ENCODE measurements around the gene EMILIN3. TPM values are rescaled to one million over a fixed set of nuclear protein-coding genes. Genes with fewer than 3 reads are reported as not detected.

The EMILIN3 gene
- total RNA-seq, 3 donors from 2014 or later, result not detected

DNA sequence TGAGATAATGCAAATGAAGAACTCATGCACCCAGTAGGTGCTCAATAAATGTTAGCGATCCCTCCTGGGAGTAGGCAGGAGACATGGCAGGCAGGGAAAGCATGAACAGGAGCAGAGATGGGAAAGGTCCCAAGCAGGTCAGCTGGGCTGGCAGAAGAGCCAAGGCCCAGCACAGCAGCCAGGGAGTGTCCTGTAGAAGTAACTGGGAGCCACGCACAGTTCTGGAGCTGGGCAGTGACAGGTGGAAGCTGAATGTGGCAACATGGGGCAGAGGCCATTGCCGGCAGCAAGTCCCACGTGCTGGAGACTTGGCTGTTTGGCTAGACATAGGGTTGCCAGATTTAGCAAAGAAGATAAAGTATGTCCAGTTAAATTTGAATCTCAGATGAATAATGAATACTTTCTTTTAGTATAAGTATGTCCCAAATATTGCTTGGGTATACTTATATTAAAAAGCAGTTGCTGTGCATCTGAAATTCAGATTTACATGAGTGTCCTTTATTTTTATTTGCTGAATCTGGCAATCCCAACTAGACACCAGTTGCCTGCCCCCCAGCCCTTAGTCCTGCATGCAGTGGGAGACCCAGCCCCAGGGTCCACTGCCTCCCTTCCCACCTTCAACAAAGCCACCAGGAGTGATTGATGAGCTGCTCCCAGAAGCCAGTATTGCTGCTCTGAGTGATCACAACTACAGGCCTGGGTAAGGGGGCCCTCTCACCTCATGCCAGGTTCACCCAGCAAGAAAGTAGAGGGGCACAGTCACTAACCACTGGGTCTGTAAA is 29.7 kb downstream of the EMILIN3 start:
- DNase-seq (no peak), ATAC-seq (no peak)
- H3K9me3 Mint-ChIP-seq, result no peaks in the 10 kb centered on the region
- peaks cover 4% of the 10 kb centered on the region for H3K27me3 Mint-ChIP-seq (ENCODE audit: low read depth)
- H3K4me1 Mint-ChIP-seq (ENCODE audit: low read depth), result peaks cover 9% of the 10 kb centered on the region
- H3K4me3 Mint-ChIP-seq, result no peak overlapping the region
- no peaks in the 10 kb centered on the region for H3K36me3 Mint-ChIP-seq (ENCODE audit: insufficient read depth)

DNA sequence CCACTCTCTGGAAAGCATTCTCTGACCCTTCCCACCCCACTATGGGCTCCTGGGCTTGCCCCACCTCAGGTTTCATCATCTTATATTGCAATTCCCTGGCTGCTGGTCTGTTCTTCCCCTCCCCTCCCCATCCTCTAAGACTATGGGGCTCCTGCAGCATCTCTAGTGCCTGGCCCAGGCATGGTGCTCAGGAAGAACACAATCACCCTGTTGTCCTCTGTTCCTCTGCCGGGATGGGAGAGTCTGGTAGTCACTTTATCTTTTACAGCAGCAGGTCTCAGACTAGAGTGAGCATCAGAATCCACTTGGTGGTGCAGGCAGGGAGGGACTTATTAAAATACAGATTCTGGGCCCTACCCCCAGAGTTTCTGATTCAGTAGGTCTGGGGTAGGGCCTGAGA is 31.0 kb downstream of the EMILIN3 start:
- Mint-ChIP-seq H3K9me3 (no peaks in the 10 kb centered on the region), H3K4me3 (no peak overlapping the region), H3K4me1 (ENCODE audit: low read depth) (peaks cover 9% of the 10 kb centered on the region), H3K36me3 (ENCODE audit: insufficient read depth) (no peaks in the 10 kb centered on the region), H3K27me3 (ENCODE audit: low read depth) (peaks cover 4% of the 10 kb centered on the region)
- DNase-seq, result no peak
- no peak for ATAC-seq

DNA sequence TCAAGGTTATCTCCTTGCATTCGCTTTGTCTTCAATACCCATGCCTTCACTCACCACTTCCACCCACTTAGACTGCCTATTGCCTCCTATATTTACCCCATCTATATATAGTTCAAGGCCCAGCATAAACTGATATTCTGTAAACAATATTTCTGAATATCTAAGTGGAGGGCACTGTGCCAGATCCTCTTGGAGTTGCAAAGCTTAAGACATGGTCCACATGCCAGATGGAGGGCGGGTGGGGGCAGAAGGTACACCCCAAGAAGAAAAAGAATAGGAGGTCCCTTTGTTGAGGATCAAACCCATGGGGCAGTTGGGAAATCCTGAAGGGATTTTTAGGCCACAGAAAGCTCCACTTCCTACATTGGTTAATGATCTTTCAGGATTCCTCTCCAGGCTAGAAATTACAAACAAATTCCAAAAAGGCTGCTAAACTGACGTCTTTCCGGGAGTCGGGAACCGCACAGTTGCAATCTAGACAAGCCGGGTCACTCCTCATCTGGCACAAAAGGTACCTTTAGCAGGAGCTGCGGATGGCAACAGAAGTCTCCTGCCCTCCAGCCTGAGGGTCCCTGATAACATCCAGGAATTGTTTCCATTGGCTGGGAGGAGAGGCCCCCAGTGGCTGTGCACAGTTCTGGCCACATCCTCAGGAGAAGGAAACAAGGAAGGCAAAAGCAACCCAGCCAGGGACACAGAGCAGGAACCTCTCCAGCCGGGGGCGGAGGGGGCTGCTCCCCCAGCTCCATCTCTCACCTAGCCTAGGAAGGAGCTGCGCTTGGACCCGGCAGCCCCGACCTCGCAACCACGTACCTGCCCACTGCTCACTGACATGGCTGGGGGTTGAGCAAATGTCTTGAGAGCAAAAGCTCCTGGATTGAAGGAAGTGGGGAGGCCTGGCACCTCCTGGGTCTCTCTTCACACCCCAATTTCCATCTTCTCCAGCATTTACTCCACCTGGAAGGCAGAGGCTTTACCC is 31.9 kb downstream of the EMILIN3 start:
- ATAC-seq (no peak), DNase-seq (no peak)
- peaks cover 3% of the 10 kb centered on the region for H3K27me3 Mint-ChIP-seq (ENCODE audit: low read depth)
- no peaks in the 10 kb centered on the region for H3K36me3 Mint-ChIP-seq (ENCODE audit: insufficient read depth)
- peaks cover 4% of the 10 kb centered on the region for H3K4me1 Mint-ChIP-seq (ENCODE audit: low read depth)
- no peak overlapping the region for H3K4me3 Mint-ChIP-seq
- H3K9me3 Mint-ChIP-seq, result no peaks in the 10 kb centered on the region

DNA sequence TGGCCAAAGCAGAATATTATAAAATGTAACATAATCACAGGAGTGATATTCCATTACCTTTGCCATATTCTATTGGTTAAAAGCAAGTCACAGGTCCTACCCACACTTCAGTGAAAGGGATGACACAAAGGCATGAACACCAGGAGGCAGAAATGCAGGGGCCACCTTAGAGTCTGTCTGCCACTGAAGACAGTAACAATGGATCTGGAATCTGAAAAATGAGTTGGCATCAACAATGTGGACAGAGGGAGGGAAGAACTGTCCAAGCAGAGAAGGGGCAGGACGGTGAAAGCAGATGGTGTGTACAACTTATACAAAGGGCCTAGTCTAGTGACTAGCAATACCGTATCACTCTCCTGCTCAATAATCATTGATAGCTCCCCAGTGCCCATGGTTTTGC is 32.6 kb downstream of the EMILIN3 start:
- no peaks in the 10 kb centered on the region for H3K9me3 Mint-ChIP-seq

DNA sequence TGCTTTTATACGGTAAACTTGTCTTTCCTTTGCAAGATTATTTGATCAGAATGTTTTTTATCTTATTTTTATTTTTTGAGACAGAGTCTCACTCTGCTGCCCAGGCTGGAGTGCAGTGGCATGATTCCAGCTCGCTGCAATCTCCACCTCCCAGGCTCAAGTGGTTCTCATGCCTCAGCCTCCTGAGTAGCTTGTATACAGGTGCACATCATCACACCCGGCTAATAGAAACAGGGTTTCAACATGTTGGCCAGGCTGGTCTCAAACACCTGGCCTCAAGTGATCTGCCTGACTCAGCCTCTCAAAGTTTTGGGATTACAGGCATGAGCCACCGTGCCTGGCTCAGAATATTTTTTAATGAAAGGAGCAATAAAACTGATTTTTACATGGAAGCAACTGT is 34.9 kb downstream of the EMILIN3 start:
- H3K9me3 Mint-ChIP-seq, result no peaks in the 10 kb centered on the region
- ATAC-seq, result no peak

More for the DNA sequence above, 32.6 kb downstream of the EMILIN3 start:
- H3K4me3 Mint-ChIP-seq, result no peak overlapping the region
- H3K4me1 Mint-ChIP-seq (ENCODE audit: low read depth), result peaks cover 10% of the 10 kb centered on the region
- H3K27me3 Mint-ChIP-seq (ENCODE audit: low read depth), result no peaks in the 10 kb centered on the region
- DNase-seq (no peak), ATAC-seq (no peak)
- no peaks in the 10 kb centered on the region for H3K36me3 Mint-ChIP-seq (ENCODE audit: insufficient read depth)

DNA sequence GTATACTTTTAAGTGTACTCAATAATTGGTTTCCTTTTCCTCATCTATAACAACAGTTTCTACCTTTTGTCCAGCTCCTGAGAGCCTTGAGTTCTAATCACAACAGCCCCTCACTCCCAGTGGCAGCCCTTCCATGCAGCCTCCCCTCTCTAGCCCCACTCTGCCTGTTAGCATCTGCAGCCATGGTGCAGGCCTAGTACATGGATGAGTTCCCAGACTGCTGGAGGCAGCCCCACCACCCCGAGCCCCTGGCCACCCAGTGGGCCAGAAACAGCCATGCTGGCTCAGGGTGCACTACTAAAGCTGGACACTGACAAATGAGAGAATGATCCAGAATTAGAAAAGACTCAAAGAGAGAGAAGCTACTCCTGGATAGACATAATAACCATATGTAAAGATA is 35.7 kb downstream of the EMILIN3 start:
- Mint-ChIP-seq H3K36me3 (ENCODE audit: insufficient read depth) (no peaks in the 10 kb centered on the region), H3K9me3 (no peaks in the 10 kb centered on the region), H3K4me3 (no peak overlapping the region), H3K4me1 (ENCODE audit: low read depth) (peaks cover 10% of the 10 kb centered on the region), H3K27me3 (ENCODE audit: low read depth) (no peaks in the 10 kb centered on the region)
- ATAC-seq (no peak), DNase-seq (no peak)

More for the DNA sequence above, 34.9 kb downstream of the EMILIN3 start:
- Mint-ChIP-seq H3K4me3 (no peak overlapping the region), H3K4me1 (ENCODE audit: low read depth) (peaks cover 10% of the 10 kb centered on the region), H3K36me3 (ENCODE audit: insufficient read depth) (no peaks in the 10 kb centered on the region), H3K27me3 (ENCODE audit: low read depth) (no peaks in the 10 kb centered on the region)
- DNase-seq, result no peak

DNA sequence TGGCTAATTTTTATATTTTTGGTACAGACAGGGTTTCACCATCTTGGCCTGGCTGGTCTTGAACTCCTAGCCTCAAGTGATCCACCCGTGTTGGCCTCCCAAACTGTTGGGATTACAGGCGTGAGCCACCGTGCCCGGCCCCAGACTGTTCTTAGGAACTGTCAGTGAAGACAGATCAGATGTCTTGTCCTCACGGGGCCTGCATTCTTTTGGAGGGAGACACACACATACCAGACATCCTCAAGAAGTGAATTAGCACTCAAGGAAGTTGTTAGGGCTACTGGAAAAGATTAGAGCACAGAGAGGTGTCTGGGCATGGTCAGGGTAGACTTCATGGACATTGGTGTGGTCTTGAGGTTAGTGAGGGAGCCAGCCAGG is 36.3 kb downstream of the EMILIN3 start:
- Mint-ChIP-seq H3K9me3 (no peaks in the 10 kb centered on the region), H3K27me3 (ENCODE audit: low read depth) (no peaks in the 10 kb centered on the region), H3K36me3 (ENCODE audit: insufficient read depth) (no peaks in the 10 kb centered on the region), H3K4me1 (ENCODE audit: low read depth) (peaks cover 10% of the 10 kb centered on the region), H3K4me3 (no peak overlapping the region)
- no peak for DNase-seq
- no peak for ATAC-seq

DNA sequence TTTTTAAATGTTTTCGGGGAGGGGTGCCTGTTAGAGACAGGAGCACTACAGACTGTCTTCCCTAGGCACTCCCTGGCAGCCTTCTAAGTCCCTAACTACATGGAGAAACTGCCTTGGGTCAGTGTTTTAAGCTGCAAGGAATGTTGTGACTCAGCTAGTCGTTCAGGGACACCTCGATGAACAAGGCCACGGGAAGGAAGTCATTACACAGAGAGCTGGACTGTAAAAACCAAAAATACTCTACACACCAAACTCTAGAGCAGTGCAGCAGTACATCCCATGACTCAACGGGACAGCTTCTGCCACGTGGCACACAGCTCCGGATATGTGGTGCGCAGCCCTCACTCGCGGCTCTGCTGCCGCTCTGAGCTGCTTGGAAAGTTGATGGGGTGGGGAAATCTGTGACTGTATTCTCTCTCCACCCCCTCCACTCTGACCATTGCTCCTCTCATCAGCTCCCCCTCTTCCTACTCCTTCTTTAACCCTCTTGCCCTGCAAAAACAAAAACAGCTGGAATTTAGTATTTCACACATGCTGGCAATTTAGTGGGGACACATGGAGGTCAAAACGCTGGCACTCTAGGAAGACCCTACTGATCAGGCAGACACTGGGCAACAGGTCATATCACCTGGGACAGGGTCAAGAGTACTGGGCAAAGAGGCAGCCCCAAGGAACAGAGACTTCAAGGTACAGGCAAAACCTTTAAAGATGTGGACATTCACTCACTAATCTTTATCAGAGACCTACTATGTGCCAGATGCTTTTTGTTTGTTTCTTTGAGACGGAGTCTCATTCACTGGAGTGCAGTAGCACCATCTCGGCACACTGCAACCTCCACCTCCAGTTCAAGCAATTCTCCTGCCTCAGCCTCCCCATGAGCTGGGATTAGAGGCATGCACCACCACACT is 36.9 kb downstream of the EMILIN3 start:
- ATAC-seq, result peak; percentile 100
- peaks cover 10% of the 10 kb centered on the region for H3K4me1 Mint-ChIP-seq (ENCODE audit: low read depth)
- no peaks in the 10 kb centered on the region for H3K9me3 Mint-ChIP-seq
- H3K36me3 Mint-ChIP-seq (ENCODE audit: insufficient read depth), result no peaks in the 10 kb centered on the region
- H3K27me3 Mint-ChIP-seq (ENCODE audit: low read depth), result no peaks in the 10 kb centered on the region
- H3K4me3 Mint-ChIP-seq, result no peak overlapping the region
- peak; percentile 56 for DNase-seq

DNA sequence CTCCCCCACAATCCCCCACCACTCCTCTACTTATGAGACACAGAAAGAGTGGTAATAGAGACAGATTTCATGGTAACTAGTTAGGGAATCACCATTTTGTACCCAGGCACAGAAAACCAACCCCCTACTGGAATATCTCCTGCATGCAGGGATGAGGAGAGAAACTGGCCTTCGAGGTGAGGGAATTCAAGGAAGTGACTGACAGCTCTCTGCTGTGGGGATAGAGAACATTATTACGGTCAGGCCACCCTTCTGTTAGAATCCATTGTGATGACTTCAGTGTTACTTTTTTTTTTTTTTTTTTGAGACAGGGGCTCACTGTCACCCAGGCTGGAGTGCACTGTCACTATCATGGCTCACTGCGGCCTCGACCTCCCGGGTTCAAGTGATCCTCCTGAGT is 39.4 kb downstream of the EMILIN3 start:
- no peaks in the 10 kb centered on the region for H3K27me3 Mint-ChIP-seq (ENCODE audit: low read depth)
- ATAC-seq (no peak), DNase-seq (no peak)
- no peak overlapping the region for H3K4me3 Mint-ChIP-seq
- no peaks in the 10 kb centered on the region for H3K9me3 Mint-ChIP-seq
- H3K36me3 Mint-ChIP-seq (ENCODE audit: insufficient read depth), result no peaks in the 10 kb centered on the region
- peaks cover 10% of the 10 kb centered on the region for H3K4me1 Mint-ChIP-seq (ENCODE audit: low read depth)

DNA sequence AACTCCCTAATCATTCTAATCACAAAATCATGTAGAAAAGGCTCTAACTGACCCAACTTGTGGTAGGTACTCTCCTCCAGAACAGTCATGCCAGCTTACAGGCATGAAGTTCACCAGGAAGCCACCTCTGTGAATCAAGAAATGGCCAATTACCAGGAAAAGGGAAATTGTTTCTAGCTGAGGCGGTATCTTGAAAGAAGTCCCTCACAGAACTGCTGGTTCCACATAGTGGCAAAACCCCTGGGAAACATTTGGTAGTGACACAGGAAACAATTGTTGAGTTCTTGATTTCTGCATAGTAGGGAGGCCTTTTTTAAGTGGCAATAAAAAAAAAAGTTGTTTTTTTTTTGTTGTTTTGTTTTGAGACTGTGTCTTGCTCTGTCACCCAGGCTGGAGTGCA is 45.6 kb downstream of the EMILIN3 start:
- Mint-ChIP-seq H3K4me3 (no peak overlapping the region), H3K27me3 (ENCODE audit: low read depth) (no peaks in the 10 kb centered on the region), H3K4me1 (ENCODE audit: low read depth) (peaks cover 11% of the 10 kb centered on the region), H3K9me3 (no peaks in the 10 kb centered on the region), H3K36me3 (ENCODE audit: insufficient read depth) (no peaks in the 10 kb centered on the region)
- ATAC-seq (no peak), DNase-seq (no peak)

DNA sequence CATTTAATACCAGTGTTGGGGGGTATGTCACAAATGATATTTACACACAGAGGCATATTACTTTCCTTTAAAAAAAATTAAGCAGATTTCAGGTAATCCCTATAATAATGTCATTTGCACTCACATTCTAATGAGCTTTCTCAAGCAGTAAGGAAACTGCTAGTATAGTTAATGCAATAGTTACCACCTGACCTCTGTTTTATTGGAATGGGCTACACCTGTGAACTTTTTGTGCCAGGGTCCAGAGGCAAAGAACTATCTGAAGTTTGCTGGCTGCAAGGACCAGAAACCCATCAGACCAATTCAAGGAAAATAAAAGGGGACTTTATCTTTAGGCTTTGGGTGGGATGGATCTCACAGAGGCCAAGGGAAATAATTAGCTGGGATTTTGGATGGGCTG is 46.2 kb downstream of the EMILIN3 start:
- DNase-seq, result no peak
- H3K36me3 Mint-ChIP-seq (ENCODE audit: insufficient read depth), result no peaks in the 10 kb centered on the region
- ATAC-seq, result no peak
- H3K27me3 Mint-ChIP-seq (ENCODE audit: low read depth), result no peaks in the 10 kb centered on the region
- H3K4me1 Mint-ChIP-seq (ENCODE audit: low read depth), result peaks cover 13% of the 10 kb centered on the region
- H3K4me3 Mint-ChIP-seq, result no peak overlapping the region
- no peaks in the 10 kb centered on the region for H3K9me3 Mint-ChIP-seq

DNA sequence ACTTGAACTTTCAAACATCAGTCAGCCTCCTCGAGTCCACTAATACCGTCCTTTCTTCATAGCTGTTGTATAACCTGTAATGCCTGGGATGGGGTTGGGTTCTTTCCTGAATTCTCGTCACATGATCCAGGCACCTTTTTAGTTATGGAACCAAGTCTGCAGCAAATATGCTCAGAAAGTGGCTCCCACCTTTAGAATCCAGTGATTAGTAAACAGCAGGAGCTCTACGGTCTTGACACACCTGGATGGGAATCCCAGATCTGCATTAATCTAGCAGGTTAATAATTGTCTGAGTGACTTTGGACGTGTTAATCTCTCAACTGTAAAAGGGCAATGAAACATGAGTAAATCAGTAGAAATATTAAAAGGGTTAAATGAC is 48.4 kb downstream of the EMILIN3 start:
- ATAC-seq (no peak), DNase-seq (no peak)
- Mint-ChIP-seq H3K4me3 (peak overlapping the region; percentile 63), H3K4me1 (ENCODE audit: low read depth) (peaks cover 13% of the 10 kb centered on the region), H3K9me3 (no peaks in the 10 kb centered on the region), H3K27me3 (ENCODE audit: low read depth) (no peaks in the 10 kb centered on the region), H3K36me3 (ENCODE audit: insufficient read depth) (no peaks in the 10 kb centered on the region)

DNA sequence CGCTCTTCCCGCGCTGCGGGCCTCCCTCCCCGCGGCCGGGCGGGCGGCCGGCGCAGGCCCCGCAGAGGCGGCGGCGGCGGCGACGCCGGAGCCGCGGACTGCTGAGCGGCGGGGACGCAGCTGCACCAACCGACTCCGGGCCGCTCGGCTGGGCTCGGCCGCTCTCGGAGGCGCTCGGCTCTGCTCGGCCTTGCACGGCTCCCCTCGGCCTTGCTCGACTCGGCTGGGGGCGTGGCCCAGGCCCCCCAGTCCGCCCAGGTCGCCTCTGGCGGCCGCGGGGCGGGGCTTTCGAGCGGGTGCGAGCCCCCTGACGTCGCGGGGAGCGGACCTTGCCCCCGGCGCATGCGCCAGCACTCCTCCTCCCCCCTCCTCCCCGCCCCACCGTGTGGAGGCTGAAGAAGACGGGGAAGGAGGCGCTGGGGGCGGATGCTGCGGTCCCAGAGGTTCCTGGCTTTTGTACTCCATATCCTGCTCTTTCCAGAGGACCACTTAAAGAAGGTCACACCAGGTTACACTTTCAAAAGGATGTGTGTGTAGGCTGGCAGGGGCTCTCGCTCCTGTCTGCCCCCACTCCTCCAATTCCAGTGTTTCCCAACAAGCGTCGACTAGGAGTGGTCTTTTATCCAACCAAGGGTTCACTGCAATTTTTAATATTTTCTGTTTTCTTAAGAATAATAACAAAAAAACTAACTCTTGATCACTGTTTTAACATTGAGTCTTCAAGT is 48.9 kb downstream of the EMILIN3 start, which contains the start of gene ZHX3:
Gene ZHX3, minus strand, starts transcription at position 186 of the 725 bp plus-strand sequence. CDS start 112,815 bp downstream, outside the sequence.
- ATAC-seq (peak; percentile 99), DNase-seq (peak; percentile 96)
- H3K9me3 Mint-ChIP-seq, result no peaks in the 10 kb centered on the region

More for the DNA sequence above, 48.9 kb downstream of the EMILIN3 start, which contains the start of gene ZHX3:
- Mint-ChIP-seq H3K36me3 (ENCODE audit: insufficient read depth) (no peaks in the 10 kb centered on the region), H3K4me1 (ENCODE audit: low read depth) (peaks cover 13% of the 10 kb centered on the region), H3K4me3 (peak within 1 kb of the TSS; percentile 87), H3K27me3 (ENCODE audit: low read depth) (no peaks in the 10 kb centered on the region)

Measured in activated T-cell treated with anti-CD3 and anti-CD28 coated beads, Interleukin-2, amount 50 U/mL, for 4 hours (primary cell).